GM19023 (cell line): ENCODE measurements around the gene FBXO40.
"Not testable (repeated sequence)": the region's sequence is repeated elsewhere in the genome, so short reads cannot be mapped to it uniquely, and the experiment has no call there.

ENCODE experiments used
- ATAC-seq: cut with Tn5 transposase; IDR thresholded peaks from one replicate; pipeline ENCODE4 v1.9.1; 2021; ENCODE audit warnings: mild to moderate bottlenecking, moderate library complexity; ENCODE audit not compliant: unreplicated experiment

FBXO40 gene, protein sequence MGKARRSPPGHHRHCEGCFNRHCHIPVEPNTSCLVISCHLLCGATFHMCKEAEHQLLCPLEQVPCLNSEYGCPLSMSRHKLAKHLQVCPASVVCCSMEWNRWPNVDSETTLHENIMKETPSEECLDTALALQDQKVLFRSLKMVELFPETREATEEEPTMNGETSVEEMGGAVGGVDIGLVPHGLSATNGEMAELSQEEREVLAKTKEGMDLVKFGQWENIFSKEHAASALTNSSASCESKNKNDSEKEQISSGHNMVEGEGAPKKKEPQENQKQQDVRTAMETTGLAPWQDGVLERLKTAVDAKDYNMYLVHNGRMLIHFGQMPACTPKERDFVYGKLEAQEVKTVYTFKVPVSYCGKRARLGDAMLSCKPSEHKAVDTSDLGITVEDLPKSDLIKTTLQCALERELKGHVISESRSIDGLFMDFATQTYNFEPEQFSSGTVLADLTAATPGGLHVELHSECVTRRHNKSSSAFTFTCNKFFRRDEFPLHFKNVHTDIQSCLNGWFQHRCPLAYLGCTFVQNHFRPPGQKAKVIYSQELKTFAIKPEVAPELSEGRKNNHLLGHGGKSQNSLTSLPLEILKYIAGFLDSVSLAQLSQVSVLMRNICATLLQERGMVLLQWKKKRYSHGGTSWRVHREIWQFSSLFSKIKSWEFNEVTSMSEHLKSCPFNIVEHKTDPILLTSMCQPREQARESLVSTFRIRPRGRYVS

DNA sequence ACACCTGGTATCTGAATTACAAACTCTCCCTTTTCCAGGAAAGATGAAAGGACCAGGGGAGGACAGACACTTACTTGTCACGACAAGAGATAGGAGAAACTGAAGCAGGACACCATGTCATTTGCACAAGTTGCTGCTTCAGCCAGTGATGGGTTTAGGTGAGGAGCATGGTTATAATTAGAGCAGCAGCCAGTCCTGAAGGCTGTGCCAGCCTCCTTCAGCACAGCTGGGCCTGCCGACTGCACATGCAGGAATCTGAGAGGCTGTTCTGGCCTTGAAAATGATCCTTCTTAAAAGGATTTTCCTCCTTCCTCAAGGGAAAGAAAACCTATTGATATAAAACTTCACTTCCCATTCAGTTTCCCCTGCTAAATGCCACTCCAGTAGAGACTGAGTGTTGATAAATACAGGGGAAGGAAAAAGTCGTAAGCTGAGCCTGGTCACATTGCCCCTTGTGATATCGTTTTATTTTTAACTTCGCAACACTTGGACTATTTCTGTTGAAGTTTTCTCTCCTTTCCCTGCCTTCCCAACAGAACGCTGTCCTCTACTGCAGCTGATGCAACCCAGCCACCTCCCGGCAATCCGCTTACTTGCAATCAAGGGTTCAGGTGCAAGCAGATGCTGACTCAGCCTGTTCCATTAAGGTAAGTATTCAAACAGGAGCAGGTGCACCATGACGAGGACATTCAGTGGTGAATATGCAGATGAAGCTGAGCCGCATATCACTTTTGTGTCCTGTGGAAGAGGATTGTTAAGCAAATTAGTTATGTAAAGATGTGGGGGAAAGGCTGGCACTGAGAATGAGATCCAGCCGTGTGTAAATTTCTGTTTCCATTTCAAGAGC lies at the start of gene FBXO40:
Gene FBXO40, plus strand, starts transcription at position 524 of the 847 bp plus-strand sequence. CDS start 27,197 bp downstream, outside the sequence.
- ATAC-seq: no peak

DNA sequence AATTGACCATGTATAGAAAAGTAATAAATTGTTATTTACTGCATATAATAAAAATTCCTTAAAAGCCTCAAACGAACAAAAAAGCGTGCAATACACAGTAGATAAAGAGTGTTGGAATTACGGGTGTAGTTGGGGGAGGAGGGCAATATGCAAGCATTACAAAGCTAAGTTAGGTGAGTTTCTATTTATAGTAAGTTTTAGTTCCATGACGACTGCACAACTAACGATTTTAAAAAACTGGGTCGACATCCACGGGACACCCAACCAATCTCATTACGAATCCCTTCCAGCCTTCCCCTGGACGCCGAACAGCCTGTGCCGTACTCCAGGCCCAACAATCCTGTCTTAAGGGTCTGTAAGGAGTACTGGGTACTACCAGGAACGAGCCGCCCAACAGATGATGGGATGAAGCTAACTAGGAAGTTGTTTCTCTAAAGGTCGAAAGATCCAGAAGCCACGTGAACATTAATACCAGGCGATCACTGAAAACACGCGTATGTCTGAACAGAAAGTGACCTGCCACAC lies 48.1 kb upstream of the FBXO40 start:
- ATAC-seq: no peak

DNA sequence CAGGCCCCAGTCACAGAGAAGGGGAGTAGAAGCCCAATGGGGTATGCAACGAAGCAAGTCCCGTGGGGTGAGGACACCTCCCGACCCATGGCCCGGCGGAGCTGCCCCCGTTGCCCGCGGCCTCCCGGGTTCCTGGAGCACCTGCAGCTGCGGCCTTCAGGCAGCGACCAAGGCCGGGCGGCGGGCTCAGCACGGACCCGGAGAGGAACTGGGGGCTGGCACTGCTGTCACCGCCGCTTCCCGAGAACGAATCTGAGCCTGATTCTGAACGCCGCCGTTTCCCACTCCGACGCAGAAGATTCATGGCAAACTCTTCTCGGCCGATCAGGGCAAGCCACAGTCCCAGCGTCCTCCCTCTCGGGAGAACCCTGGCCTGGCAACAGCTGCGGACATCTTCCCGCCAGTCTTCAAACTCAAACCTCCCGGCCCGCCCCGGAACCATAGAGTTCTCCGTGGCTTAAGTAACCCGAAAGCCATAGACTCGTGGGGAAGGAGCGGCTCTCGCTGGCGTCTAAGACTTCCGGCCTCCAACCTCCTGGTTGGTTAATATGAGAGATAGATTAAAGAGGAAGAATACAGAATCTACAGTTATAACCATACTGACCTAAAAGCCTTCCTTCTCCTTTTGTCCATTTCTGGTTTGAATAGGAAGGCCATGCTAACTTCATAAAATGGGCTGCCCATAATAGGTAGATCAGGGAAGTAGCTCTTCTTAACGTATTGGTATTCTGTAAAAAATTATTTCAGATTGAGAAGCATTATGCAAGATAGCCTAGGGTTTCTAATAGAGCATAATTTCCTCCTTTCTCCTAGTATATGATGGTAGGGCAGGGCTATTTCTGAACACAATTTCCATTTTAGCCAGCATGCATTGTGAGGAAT lies 47.4 kb upstream of the FBXO40 start, which contains the start of gene POLQ:
Gene POLQ, minus strand, starts transcription at position 415 of the 882 bp plus-strand sequence. Its CDS starts 111 bp downstream, at position 304.
- peak; percentile 83 for ATAC-seq

DNA sequence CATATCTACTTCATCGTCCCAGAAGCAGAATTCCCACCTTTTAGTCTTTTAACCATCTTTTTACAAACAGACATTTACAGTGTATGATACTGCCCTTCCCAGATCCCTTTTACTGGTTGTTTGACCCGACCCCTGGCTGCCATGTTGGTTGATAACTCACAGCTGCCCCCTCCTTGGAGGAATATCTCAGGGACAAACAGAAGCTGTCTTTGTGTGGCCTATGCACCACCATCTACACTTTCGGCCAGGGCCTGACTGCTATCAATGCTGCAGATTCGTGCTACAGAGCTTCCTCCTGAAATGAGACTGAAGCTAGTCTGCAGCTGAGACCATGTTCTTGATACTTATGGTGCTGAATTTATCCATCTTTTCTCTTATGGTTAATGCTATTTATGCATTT lies 40.8 kb upstream of the FBXO40 start:
- ATAC-seq: no peak

DNA sequence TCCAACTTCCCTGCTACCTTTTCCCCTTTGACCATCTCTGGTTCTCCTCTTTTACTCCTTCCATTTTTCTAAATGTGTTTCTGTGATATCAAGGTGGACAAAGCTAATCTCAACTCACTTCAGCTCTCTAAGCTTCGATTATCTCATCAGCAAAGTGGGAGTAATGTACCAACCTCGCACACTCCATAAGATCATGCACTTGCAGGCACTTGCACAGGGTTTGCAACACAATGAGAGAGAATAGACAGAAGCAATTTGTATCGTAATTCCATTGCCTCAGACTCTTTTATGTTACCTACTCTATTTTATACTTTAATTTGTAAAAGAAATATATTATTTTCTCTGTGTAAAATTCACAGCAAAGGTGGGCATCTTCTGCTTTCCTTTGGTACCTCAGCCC lies 40.4 kb upstream of the FBXO40 start:
- ATAC-seq: no peak

DNA sequence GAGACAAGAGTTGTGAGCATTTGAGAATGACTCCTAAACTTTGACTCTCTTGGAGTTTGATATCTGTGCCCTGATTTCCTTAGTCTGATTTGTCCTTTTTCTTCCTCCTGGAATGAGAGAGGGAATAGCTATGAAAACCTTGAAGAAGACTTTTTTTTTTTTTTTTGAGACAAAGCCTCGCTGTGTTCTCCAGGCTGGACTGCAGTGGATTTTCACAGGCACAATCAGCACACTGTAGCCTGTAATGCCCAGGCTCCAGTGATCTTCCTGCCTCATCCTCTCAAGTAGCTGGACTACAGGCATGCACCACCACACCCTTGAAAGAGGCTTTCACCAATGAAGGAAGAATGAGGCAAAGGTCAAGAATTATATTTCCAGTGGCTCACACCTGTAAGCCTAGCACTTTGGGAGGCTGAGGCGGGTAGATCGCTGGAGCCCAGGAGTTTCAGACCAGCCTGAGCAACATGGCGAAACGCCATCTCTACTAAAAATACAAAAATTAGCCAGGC lies 35.7 kb upstream of the FBXO40 start:
- ATAC-seq: no peak

DNA sequence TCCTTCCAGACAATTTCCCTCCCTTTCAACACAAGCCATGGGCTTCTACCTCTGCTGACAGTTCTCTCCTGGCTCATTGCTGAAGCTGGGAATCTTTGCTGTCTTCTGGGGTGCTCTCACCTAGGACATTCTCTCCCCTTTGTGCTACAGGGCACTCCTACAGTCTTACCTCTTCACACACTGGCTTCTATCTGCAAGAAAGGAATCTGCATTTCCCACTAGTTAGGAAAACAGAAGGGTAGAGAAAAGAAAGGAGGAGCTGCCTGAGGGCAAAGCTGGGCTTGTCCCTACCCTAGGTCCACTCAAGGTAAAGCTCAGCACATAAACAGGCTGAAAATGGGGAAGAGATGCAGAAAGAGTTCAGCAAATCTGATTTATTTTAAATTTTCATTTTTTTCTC lies 31.0 kb upstream of the FBXO40 start:
- ATAC-seq: no peak

DNA sequence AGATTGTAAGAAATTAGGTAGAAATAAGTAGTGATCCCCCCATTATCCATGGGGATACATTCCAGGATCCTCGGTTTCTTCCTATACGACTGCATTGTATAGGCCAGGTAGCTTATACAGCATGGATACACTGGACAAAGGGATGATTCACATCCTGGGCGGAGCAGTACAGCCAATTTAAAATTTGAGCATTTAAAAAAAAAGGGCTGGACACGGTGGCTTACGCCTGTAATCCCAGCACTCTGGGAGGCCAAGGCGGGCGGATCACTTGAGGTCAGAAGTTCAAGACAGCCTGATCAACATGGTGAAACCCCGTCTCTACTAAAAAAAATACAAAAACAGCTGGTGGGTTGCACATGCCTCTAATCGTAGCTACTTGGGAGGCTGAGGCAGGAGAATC lies 26.4 kb upstream of the FBXO40 start:
- no peak for ATAC-seq

DNA sequence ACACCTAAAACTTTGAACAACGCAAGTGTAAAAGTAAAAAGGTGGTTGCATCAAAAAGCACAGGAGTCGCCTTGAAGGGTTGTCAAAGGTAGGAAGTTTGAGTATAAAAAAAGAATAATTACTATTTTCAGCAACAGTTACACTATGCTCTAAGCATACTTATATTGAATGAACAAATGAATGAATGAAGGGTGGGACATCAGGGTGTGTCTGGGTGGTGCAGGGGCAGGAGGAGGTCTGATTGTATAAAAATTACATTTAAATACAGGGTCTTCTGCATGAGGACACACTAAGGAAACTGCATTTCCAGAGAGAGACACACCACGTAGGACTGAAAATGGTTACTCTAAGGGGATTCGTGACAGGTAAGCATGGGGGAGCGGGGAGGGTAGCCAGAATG lies 25.5 kb upstream of the FBXO40 start, which contains the start of gene ARGFX:
Gene ARGFX, plus strand, starts transcription at position 301 of the 400 bp plus-strand sequence. CDS start 2,765 bp downstream, outside the sequence.
- no peak for ATAC-seq

DNA sequence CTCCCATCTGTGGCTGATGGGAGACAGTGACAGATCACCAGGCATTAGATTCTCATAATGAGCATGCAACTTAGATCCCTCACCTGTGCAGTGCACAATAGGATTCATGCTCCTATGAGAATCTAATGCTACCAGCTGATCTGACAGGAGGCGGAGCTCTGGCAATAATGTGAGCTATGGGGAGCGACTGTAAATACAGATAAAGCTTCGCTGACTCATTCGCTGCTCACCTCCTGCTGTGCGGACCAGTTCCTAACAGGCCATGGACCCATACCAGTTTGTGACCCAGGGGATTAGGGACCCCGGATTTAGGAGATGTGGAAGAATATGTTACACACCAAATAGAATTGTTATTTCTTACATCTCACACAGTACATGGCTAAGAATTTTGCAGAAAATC lies 18.7 kb upstream of the FBXO40 start:
- no peak for ATAC-seq

DNA sequence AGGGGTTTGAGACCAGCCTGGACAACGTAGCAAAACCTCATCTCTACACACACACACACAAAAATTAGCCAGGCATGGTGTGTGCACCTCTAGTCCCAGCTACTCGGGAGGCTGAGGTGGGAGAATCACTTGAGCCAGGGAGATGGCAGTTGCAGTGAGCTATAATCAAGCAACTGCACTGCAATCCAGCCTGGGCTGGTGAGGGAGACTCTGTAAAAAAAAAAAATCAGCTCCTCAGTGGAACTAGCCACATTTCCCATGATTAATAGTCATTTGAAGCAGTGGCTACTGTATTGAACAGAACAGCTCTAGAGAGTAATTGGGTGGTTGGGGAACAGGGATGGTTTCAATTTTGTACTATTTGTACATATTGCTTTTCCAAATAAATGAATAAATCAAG lies 11.5 kb upstream of the FBXO40 start:
- ATAC-seq: no peak

DNA sequence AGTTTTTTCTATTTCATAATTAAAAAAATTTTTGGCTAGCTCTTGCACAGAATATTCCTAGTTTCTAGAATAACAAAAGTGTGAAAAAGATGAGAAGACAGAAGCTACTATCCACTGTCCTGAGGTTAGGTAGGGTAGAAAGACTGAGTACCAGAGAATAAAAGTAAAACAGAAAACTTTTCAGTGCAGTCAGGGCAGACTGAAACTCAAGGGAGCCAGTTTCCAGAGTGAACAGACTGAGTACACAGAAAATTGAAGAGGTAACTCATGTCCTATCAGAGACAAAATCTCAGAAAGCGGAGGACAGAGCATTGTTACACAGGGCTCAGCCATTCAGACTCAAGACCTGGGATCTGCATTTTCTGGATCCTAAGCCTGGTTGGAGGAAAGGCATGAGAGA lies 8.8 kb upstream of the FBXO40 start:
- ATAC-seq: no peak

DNA sequence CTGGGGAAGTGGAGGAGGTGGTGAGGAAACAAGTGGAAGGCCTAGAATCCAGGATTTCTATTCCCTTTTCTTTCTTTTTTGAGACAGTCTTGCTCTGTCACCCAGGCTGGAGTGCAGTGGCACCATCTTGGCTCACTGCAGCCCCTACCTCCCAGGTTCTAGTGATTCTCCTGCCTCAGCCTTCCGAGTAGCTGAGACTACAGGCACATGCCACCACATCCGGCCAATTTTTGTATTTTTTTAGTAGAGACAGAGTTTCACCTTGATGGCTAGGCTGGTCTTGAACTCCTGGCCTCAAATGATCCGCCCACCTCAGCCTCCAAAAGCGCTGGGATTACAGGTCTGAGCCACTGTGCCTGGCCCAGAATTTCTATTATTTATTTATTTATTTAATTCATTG lies 627 bp downstream of the FBXO40 start:
- not testable (repeated sequence) for ATAC-seq

DNA sequence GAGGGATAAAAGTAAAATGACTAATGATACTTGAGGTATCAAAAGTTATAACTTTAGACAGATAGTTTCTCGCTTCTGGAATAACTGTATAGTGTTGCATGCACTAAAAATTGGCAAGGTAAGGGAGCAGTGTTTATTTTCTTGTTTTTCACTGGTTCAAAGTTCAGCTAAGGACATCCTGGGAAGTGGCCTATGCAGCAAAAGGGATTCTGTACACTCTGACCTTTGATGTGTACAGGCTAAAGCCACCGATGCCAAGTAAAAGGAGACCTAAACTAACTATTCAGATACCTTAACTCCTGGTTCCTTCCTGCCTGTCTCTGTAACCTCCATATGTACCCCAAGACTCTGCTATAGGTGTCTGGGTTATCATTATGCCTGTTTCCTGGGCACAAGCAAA lies 1.7 kb downstream of the FBXO40 start:
- no peak for ATAC-seq

DNA sequence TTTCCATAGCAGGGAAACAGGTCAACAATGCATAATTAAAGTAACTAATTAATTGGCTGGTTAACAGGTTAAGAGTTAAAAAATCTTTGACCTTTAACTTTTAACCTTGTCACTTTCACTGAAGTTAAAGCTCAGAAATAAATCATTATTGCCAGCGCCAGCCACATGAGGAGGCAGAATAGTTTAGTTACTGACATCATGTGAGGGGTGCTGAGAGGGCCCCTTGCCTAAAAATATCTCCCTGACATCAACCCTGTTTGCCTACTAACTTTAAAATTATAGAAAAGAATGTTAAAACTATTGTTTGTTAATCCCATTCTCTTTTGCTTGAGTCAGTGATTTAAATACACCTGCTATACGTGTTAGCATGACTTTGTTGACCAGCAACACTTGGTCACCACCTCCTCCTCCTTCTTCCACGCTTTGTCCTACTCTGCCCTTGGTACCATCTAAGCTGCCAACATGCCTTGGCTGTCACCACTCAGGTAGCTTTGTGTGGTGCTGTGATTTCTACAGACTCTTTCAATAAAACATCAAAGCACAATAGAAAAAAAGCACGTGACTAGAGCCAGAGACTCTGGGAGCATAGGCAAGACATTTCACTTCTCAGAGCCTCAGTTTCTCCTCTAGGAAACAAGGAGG lies 2.7 kb downstream of the FBXO40 start:
- no peak for ATAC-seq

DNA sequence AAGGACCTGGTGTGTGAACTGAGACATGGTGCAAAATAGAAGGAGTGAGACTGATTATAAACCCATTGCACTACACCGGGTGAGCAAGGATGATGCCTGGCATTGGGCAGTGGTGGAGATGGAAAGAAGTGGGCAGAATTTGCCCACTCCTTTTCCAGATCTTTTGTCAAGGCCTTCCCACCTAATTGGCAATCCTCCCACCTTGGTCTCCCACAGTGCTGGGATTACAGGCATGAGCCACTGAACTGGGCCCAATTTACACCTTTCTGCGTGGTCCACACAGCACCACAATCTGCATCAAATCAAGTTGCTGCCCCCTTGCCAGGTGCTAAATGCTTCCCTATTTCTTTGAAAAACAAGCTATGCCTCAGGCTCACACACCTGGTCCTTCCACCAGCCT lies 5.4 kb downstream of the FBXO40 start:
- no peak for ATAC-seq

DNA sequence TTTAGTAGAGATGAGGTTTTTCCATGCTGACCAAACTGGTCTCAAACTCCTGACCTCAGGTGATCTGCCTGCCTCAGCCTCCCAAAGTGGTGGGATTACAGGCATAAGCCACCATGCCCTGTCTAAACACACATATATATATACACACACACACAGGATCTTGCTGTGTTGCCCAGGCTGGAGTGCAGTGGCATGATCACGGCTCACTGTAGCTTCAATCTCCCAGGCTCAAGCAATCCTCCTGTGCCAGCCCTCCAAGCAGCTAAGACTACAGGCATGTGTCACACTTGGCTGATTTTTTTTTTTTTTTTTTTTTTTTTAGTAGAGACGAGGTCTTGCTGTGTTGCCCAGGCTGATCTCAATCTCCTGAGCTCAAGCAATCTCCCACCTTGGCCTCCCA lies 6.7 kb downstream of the FBXO40 start:
- ATAC-seq: not testable (repeated sequence)

DNA sequence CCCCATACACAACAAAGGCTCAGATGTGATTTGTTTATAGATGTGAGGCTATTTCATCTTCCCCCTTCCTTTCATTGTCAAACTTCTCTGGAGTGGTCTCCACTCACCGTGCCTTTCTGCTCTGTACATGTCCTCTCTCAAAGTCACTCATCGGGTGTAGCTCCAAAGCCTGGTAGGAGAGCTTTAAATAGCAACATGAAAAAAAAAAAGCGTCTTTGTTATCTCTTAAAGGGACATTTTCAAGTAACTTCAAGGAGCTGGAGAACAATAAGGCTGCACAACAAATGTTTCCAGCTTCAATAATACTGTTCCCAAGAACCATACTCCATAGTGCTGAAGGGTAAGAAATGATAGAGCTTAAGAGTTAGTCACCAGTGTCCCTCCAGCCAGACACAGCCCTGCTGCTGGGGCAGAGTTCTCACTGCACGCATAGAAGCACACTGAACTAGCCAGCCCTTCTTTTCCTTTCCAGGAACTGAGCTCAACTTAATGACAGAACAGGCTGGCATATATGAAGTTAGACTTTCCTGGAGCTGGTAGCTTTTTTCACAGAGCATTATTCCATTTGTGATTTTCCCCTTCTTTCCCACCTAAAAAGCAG lies 8.1 kb downstream of the FBXO40 start:
- ATAC-seq: no peak

DNA sequence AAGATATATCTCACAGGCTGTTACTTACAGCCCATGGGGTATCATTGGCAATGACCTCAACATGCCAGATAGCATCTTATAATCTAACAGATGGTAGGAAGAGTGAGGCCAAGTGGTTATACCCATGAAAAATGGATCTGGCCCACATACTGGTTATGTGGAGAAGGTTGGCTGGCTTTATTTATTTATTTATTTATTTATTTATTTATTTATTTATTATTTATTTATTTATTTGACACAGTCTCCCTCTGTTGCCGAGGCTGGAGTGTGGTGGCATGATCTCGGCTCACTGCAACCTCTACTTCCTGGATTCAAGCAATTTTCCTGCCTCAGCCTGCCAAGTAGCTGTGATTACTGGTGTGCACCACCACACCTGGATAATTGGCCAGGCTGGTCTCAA lies 11.6 kb downstream of the FBXO40 start:
- no peak for ATAC-seq
